GM12875 (cell line): ENCODE measurements around the gene ST6GALNAC3.

ENCODE experiments used
- H3K4me3 ChIP-seq: one replicate; pipeline ENCODE4 v1.5.1; 2011; ENCODE audit warnings: low read depth, low read length, control low read depth
- CTCF ChIP-seq: IDR thresholded peaks from 2 replicates; pipeline ENCODE4 v1.5.1; 2011; ENCODE audit warnings: low read depth, mild to moderate bottlenecking, control low read depth, inconsistent platforms, low read length, moderate library complexity, borderline replicate concordance; ENCODE audit not compliant: insufficient read depth

Gene ST6GALNAC3

GRCh38 chr1:76425201-76426145, 350.9 kb downstream of the ST6GALNAC3 start:
- no peak for TF ChIP-seq CTCF
- peak overlapping the region; percentile 41 for H3K4me3 ChIP-seq

DNA sequence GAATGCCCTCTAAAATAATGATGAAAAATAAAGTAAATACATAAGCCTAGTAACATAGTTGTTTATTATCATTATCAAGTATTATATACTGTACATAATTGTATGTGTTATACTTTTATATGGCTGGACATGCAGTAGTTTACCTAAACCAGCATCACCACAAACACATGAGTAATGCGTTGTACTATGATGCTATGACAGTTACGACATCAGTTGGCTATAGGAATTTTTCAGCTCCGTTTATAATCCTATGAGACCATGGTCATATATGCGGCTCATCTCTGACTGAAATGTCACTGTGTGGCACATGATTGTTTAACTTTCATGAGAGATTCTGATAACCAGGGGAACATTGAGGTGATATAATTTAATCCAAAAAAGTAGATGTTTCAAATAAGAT, 352.1 kb downstream of the ST6GALNAC3 start:
- no peak for TF ChIP-seq CTCF

DNA sequence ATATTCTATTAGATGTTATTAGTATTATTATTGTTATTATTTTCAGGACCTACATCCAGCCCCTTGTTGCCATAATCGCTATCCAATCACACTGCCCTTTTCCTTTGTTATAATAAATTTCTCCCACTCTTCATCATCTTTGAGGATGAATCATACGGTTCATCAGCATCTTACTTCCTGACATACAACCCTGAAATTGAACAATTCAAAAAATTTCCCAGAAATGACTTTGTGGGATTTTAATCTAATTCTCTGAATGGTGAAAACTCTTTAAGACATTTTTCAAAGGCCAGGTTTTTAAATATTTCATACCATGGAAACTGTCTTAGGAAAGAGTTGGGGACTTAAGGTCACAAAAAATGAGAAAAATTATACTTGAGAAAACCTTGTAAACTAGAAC, 353.5 kb downstream of the ST6GALNAC3 start:
- no peak for TF ChIP-seq CTCF
- no peak overlapping the region for H3K4me3 ChIP-seq

More for the DNA sequence above, 352.1 kb downstream of the ST6GALNAC3 start:
- no peak overlapping the region for H3K4me3 ChIP-seq

DNA sequence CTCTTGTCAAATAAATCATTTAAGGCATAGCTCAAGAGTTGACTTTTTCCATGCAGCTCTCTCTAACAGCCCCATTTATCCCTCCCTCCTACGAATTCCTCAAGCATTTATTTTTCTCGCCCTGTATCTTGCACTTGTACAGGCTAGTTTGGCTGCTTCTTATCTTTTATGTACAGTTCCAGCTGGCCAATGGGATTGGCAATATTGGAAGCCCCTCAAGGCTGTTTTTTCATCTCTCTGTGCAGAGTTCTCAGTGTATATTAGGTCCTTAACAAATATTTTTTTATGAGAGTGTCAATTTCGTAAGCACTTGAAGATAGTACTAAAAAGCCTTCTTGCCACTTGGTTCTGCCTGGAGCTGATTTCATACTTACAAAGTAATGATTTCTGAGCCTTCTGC, 356.0 kb downstream of the ST6GALNAC3 start:
- no peak overlapping the region for H3K4me3 ChIP-seq
- TF ChIP-seq CTCF = no peak

DNA sequence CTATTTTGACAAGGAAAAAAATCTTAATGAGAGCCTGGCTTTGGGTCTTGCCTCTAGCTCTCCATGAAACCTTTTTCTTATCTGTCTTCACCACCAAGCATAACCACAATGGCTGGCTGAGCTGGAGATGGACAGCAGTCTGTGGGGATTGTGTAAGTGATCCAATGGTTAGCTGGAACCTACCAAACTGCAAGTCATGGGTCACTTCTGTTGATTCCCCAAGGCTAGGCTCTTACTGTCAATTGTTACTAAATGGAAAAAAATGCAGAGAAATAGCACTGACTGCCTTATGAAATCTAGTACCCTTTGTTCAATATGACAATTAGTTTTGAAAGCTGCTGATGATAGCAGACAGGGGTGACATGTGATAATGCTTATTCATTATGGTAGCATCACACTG, 359.0 kb downstream of the ST6GALNAC3 start:
- TF ChIP-seq CTCF = no peak

GRCh38 chr1:76443217-76443616, 368.7 kb downstream of the ST6GALNAC3 start:
- no peak overlapping the region for H3K4me3 ChIP-seq
- TF ChIP-seq CTCF = no peak

More for the DNA sequence above, 359.0 kb downstream of the ST6GALNAC3 start:
- H3K4me3 ChIP-seq = no peak overlapping the region

DNA sequence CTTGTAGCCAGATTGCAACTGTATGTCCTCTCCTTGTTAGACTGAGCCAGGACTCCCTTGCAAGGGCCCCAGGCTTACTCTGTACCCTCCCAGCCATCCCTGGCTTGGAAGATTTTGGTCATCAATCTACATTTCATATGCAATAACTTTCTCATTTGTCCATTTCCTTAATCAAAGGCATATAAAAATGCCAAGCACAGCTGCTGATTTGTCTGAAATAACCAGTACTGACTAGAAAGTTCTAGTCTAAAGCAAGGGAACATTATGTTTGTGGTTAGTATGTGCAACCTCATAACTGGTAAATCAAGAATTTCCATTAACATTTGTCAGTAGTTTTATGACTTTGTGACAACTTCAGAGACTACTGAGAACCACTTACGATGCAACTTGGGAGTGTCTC, 370.2 kb downstream of the ST6GALNAC3 start:
- no peak overlapping the region for H3K4me3 ChIP-seq
- TF ChIP-seq CTCF = no peak
